Fibroblast of skin of abdomen (primary cell): ENCODE measurements around the gene OLA1. TPM values are rescaled to one million over a fixed set of nuclear protein-coding genes. Genes with fewer than 3 reads are reported as not detected.
"Not testable (repeated sequence)": the region's sequence is repeated elsewhere in the genome, so short reads cannot be mapped to it uniquely, and the experiment has no call there.

Experiments
- DNase-seq: peaks from one replicate; pipeline ENCODE4 v3.0.0-alpha.2; 2013
- polyA plus RNA-seq, 2 experiments: library from polyadenylated mRNA; unstranded; fragments of 120-200 nt; gene quantifications; one replicate each; pipeline ENCODE4 v1.2.1, GENCODE V29; 2013; ENCODE audit not compliant: insufficient read length in 2 of 2

OLA1 gene
- polyA plus RNA-seq (2013, experiment 1 of 2; ENCODE audit: insufficient read length): 114 TPM
- 120 TPM for polyA plus RNA-seq (2013, experiment 2 of 2; ENCODE audit: insufficient read length)

DNA sequence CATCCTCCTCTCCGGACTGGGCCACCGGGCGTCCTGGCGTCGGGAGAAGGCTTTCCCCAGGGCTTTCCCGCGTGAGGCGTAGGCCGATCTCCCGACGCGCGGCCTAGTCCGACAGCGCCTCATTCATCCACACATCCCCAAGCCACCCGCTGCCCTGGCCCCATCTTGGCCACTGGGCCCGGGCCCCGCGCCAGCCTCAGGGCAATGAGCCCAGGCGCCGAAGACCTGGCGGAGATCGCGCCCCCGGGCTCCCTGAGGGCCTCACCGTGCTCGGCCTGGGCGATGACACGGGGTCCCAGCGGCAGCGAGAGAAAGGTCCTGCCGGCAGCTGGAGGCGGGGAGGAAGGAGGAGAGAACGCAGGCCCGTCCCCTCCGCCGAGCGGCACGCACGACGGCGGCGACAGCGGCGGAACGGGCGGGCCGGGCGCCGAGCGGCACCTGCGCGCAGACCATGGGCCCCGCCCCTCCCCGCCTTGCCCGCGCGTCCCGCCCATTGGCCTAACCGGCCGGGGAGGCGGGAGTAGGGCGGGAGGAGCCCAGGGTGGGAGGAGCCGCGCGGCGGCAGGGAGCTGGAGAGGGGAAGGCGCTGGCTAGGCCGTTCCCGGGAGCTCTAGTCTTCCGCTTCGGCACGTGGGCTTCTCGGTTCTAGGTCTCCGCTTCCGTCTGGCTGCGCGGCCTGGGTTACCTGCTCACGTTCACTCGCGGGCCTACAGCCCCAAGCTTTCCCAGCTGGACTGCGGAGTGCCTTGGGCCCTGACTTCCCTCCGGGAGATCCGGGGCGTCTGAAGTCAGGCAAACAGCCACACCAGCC lies at the start of gene OLA1:
OLA1 (minus strand) TSS at position 346 of the 811 bp plus-strand sequence. CDS start 1,717 bp downstream, outside the sequence.
- DNase-seq: peak; percentile 95

DNA sequence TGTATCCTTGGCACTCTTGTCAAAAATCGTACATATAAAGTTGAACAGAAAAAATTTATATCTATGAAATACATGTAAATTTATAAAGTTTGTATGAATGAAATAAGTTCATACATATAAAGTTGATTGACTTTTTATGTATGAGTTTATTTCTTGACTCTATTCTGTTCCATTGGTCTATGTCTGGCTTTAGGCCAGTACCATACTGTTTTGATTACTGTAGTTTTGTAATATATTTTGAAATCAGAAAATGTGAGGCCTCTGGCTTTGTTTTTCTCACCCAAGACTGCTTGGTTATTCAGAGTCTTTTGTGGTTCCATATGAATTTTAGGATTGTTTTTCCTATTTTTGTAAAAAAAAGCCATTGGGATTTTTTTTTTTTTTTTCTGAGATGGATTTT lies 44.6 kb upstream of the OLA1 start:
- no peak for DNase-seq

DNA sequence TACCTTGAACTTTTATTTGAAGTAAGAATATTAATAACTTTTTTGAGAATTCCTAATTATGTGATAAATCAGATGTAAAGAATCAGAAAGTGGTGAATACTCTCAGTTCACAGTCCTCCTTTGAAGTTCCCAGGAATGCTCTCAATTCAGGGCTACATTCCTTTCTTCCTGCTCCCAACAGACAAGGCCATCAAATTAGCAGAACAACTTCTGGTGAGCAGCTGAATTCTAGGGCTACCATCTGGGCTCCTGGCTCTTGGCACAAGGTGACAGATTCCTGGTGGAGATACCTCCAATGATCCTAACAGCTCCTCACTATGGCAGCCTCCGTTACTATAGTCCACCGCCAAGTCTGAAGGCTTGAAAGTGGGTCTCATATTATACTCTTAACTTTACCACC lies 37.8 kb upstream of the OLA1 start:
- DNase-seq: peak; percentile 9

DNA sequence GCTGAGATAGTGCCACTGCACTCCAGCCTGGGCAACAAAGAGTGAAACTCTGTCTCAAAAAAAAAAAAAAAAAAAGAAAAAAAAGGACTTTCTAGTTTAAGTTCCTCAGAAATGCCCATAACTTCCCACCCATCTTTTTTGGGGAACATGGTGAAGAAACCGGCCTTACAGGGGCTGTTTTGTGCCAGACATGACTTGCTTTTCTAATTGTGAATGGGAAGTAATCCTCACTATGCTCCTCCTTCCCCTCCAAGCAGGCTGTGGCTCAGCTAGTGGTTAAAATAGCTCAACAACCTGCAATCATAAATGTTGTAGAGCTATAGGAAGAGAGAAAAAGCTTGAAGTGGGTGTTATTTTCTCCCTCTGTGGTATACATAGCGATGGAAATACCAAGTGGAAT lies 34.1 kb upstream of the OLA1 start:
- no peak for DNase-seq

DNA sequence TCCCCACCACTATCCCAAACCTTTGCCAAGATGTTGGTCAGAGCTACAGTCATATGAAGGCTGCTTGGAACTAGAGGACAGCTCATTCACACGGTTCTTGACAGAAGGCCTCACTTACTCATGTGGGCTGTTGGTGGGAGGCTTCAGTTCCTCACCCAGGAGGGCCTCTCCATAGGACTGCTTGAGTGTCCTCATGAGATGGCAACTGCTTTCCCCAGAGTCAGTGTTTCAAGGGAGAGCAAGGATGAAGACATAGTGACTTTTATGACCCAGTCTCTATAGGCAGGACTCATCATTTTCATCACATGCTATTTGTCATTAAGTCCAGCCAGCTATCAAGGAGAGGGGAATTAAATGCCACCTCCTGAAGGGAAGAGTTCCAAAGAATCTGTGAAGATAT lies 33.4 kb upstream of the OLA1 start:
- no peak for DNase-seq

DNA sequence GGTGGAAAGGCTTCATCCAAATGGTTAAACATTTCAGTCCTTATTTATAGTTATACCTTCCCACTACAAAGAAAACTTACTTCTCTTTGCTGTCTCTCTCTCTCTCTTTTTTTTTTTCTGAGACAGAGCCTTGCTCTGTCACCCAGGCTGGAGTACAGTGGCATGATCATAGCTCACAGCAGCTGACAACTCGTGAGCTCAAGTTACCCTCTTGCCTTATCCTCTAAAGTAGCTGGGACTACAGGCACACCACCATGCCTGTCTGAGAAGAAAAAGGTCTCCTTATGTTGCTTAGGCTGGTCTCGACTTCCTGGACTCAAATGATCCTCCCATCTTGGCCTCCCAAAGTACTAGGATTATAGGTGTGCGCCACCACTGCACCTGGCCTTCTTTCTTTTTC lies 32.3 kb upstream of the OLA1 start:
- DNase-seq: no peak

DNA sequence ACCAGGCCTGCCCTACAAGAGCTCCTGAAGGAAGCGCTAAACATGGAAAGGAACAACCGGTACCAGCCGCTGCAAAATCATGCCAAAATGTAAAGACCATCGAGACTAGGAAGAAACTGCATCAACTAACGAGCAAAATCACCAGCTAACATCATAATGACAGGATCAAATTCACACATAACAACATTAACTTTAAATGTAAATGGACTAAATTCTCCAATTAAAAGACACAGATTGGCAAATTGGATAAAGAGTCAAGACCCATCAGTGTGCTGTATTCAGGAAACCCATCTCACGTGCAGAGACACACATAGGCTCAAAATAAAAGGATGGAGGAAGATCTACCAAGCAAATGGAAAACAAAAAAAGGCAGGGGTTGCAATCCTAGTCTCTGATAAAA lies 21.9 kb upstream of the OLA1 start:
- DNase-seq: not testable (repeated sequence)

DNA sequence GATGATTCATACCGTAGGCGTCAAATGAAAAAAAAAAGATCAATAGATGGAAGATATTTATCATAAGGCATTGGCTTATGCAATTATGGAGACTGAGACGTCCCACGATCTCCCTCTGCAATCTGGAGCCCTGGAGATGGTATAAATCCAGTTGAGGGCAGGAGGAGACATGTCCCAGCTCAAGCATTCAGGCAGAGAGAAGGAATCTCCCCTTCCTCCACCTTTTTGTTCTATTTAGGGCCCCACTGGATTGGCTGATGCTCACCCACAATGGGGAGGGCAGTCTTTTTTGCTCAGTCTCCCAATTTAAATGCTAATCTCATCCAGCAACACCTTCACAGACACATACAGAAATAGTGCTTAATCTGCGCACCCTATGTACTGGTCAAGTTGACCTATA lies 18.0 kb upstream of the OLA1 start:
- DNase-seq: no peak

DNA sequence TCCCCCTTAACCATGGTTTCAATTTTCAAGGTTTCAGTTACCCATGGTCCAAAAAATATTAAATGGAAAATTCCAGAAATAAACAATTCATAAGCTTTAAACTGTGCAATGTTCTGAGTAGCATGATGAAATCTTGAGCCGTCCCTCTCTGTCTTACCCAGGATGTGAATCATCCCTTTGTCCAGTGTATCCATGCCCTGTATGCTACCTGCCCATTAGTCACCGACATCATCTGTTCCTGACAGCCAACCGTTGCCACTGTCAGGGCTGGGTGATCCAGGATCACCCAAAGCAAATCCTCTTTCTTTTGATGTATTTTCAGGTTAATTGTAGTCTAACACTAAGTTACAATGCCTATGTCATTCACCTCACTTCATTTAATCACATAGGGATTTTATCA lies 15.7 kb upstream of the OLA1 start:
- peak; percentile 71 for DNase-seq

DNA sequence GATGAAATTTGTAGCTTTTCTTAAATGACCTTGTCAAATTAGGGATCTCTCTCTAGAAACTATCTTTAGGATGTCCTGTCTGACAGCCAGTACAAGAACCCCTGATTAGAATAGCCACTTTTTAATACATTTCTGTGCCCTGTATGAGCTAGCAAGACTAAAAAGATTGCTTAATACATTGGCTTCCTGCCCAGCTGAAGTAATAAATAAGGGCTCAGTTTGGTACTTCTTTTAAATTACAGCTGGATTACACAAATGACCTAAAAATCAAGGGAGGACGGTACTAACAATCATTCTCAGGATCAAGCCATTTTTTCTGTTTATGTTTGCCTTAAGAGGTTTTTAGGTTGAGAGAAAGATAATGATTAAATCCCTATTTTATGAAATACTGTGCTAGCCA lies 11.6 kb upstream of the OLA1 start:
- DNase-seq: peak; percentile 77

DNA sequence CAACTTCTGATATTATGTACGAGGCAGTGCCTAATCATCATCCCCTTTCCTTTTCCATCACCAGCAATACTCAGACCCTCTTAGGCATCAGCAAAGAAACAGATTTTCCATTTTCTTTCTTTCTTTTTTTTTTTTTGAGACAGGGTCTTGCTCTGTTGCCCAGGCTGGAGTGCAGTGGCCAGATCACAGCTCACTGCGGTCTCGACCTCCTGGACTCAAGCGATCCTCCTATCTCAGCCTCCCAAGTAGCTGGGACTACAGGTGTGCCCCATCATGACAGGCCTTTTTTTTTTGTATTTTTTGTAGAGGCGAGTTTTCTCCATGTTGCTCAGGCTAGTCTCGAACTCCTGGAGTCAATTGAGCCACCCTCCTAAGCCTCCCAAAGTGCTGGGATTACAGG lies 5.9 kb upstream of the OLA1 start:
- no peak for DNase-seq

DNA sequence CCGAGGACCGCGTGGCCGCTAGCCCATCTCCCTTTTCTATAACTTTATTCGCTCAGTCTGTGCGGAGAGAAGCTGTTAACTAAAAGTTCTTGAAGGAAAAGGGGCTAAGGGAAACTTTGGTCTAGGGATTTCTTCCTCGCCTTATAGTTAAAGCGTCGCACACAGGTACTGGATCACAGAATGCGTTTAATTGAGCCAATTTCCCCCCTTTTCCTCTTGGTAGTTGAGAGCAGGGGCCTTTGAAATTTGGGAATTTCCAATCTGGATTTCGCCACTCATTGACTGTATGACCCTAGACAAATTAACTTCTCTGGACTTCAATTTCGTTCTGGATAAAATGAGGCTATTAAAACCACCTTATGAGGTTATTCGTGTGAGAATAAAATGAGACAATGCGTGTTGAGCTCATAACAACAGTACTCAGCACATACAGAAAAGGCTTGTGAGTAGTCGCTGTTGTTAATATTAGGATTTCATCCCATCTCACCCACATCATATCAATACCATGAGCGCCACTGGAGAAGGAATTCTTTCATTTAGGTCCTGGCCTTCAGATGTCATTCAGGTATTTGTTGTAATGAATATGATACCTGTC lies 763 bp upstream of the OLA1 start:
- DNase-seq: no peak

DNA sequence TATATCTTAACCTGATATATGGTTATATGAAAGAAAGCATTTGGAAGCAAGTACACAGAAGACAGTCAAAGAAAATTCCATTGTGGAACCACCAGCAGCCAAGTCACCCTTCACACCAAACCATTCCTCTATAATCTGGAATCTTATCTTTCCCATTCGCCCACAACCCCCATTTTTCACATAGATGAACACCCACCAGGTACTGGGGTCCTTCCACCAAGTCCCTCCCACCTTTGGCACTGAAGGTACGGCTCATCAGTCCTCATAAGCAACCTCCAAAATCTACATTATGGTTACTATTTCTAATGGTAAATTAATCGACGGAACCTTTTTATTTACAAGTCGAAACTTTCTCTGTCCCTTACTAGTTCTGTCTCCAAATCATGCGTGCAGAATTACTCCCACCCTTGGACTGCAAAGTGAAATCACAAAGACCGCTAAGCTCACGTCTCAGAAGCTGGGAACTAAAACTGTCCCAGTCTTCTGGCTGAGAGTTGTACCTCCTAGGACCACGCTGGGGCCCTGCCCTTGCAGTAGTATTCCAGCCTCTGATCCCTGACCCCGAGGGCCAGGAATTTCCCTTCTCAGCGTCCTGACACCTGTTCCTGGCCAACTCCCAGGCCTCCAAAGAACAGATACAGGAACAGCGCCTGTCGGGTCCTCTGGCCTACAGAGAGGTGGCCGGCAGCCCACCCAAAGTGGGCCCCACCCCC lies 702 bp downstream of the OLA1 start:
- no peak for DNase-seq

DNA sequence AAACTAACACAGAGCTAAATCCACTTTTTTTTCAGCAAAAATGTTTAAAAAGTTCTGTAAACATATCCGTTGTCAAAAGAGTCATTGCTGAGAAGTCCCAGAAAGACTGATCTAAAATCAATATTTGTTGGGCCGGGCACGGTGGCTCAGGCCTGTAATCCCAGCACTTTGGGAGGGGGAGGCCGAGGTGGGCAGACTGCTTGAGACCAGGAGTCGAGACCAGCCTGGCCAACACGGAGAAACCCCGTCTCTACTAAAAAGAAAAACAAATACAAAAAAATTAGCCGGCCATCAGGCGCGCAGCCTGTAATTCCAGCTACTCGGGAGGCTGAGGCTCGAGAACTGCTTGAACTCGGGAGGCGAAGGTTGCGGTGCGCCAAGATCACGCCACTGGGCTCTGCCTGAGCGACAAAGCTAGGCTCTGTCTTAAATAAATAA lies 1.4 kb downstream of the OLA1 start:
- DNase-seq: no peak

DNA sequence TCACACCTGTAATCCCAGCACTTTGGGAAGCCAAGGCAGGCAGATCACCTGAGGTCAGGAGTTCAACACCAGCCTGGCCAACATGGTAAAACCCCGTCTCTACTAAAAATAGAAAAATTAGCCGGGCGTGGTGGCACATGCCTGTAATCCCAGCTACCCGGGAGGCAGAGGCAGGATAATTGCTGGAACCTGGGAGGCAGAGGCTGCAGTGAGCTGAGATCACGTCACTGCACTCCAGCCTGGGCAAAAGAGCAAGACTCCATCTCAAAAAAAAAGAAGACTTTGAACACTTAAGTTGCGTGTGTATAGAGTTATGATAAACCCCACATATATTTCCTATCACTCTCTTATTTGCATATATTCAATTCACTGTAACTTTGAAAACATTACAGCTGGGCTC lies 2.7 kb downstream of the OLA1 start:
- not testable (repeated sequence) for DNase-seq

DNA sequence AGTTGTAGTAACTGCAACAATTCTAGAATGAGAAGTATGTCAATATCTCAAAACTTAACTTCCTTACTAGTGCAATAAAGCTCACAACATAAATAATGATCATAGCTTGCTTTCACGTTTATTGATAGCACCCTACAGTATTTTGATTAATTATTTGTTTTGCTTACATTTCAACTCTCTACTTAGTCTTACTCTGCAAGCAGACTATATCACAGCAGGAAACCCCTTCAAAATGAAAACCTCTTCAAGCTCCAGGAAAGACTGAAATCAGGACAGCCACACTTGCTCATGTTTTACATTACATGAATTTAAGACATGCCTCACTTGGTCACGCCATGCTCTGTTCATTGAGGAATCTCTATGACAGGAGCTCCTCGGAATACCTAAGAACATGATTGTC lies 3.3 kb downstream of the OLA1 start:
- DNase-seq: no peak

DNA sequence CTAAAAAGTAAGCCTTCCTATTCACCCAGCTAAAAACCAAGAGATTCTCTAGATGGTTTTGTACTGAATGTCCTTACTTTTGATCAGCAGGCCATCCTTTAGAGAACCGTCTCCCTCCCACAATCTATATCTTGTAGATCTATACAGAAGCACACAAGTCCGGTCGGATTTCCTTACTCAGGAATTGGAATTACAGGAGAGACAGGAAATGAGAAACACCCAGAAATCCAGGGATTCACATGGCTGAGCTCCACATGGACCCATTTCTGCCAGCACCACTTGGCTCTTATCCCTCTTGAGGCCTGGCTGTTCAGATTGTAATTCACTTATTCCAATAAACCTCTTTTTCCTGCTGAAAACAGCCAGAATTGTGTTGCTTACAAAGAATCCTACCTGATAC lies 4.5 kb downstream of the OLA1 start:
- no peak for DNase-seq

DNA sequence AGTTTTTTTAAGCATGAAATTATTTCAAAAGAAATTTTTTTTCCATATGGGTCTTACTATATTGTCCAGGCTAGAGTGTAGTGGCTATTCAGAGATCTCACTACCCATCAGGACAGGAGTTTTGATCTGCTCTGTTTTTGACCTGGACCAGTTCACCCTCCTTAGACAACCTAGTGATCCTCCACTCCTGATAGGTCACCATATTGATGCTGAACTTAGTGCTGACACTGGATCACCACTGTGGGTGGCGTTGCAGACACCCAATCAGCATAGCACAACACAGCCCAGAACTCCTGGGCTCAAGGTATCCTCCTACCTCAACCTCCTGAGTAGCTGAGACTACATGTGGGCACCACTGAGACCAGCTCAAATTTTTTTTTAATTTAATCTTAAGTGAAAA lies 8.2 kb downstream of the OLA1 start:
- no peak for DNase-seq

DNA sequence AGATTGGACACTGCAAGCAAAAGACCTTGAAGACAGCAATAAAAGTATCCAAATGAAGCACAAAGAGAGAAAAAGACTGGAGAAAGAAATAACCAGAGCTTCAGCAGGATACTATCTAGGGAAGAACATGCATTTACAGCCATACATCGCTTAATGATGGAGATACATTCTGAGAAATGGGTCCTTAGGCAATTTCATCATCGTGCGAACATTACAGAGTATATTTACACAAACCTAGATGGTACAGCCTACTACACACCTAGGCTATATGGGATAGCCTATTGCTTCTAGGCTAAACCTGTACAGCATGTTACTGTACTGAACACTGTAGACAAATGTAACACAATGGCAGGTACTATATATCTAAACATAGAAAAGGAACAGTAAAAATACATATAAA lies 11.9 kb downstream of the OLA1 start:
- DNase-seq: no peak

DNA sequence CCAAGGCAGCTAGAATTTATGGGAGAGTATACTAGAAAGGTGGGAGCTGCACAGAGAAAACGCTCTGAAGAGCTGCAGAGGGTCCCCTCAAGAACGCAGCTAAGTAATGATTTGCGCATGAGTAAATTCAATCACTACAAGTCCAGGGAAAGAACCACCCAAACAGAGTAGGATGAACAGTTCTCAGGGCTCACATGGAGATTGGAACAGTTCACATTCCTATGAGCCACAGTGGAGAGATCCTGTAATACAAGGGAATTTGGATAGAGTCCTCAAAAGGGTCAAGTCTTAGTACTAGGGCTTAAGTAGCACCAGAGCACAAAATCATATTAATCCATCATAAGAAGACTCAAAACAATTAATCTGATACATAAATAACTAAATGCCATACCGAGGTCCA lies 12.7 kb downstream of the OLA1 start:
- DNase-seq: peak; percentile 7

DNA sequence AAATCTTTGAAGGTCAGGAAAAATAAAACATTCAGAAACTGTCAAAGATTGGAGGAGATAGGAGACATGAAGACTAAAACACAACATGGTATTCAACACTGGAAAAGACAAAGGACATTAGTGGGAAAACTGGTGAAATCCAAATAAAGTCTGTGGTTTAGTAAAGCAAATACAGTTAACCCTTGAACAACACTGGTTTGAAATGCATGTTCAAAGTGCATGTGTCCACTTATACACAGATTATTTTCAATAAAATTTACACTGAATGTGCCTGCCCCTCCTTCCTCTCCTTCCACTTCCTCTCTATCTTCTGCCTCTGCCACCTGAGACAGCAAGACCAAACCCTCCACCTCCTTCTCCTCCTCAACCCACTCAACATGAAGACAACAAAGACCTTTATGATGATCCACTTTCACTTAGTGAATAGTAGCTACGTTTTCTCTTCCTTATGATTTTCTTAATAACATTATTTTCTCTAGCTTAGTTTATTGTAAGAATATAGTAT lies 14.5 kb downstream of the OLA1 start:
- DNase-seq: no peak

DNA sequence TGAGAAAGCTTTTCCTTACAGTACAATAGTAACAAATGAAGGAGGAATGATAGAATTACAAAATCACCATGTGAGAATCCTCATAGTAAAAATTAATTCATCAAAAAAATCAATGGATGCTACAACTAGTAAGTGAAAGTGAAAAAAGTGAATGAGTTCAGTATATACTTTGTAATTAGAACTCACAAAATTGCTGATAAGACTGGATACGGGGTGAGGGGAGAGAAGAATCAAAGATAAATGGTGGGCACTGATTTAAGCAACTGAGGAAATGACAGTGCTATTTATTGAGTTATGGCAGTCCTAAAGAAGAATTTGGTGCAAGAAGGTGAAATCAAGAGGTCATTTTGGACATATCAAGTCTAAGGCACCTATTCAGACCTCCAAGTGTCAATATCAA lies 20.6 kb downstream of the OLA1 start:
- DNase-seq: no peak

DNA sequence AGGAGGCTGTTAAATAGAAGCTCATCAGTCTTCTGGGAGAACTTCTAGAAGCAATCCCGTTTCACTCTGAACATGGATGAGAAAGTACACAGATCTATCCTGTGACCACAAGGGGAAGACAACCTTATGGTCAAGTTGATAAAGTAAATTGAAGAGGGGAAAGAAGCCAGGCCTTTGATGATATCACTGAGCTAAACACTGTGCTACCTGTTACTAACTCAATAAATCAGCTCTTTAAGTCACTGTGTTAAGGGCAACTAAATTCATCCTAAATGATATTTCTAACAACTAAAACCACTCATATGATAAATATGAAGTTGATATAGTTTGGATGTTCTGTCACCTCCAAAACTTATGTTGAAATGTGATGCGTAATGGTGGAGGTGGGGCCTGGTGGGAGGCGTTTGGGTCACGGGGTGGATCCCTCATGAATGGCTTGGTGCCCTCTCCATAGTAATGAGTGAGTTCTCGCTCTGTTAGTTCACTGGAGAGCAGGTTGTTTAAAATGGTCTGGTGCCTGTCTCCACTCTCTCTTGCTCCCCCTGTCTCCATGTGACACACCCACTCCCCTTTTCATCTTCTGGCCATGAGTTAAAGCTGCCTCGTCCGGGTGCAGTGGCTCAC lies 23.6 kb downstream of the OLA1 start:
- DNase-seq: no peak
